BE2C (cell line): ENCODE data around the gene SULT2A1.
"Not testable (repeated sequence)": the region's sequence is repeated elsewhere in the genome, so short reads cannot be mapped to it uniquely, and the experiment has no call there.

Experiments used
- DNase-seq: peaks from one replicate; pipeline ENCODE4 v3.0.0-alpha.2; 2020
- H3K27me3 ChIP-seq: fragments of 250-450 bp; sonication (Bioruptor Pico); 2 replicates; pipeline ENCODE4 v1.5.1; 2020; ENCODE audit warnings: mild to moderate bottlenecking
- H3K36me3 ChIP-seq: fragments of 250-450 bp; sonication (Bioruptor Pico); 2 replicates; pipeline ENCODE4 v1.5.1; 2020; ENCODE audit warnings: mild to moderate bottlenecking
- H3K4me1 ChIP-seq: fragments of 250-450 bp; sonication (Bioruptor Pico); 2 replicates; pipeline ENCODE4 v1.5.1; 2020
- H3K4me3 ChIP-seq: 2 replicates; pipeline ENCODE4 v1.5.1; 2011; ENCODE audit warnings: low read depth, low read length
- H3K9me3 ChIP-seq: fragments of 250-450 bp; sonication (Bioruptor Pico); 2 replicates; pipeline ENCODE4 v1.5.1; 2020
- CTCF ChIP-seq: IDR thresholded peaks from 2 replicates; pipeline ENCODE4 v1.5.1; 2012; ENCODE audit warnings: mild to moderate bottlenecking, low read depth, low read length

SULT2A1 gene

DNA sequence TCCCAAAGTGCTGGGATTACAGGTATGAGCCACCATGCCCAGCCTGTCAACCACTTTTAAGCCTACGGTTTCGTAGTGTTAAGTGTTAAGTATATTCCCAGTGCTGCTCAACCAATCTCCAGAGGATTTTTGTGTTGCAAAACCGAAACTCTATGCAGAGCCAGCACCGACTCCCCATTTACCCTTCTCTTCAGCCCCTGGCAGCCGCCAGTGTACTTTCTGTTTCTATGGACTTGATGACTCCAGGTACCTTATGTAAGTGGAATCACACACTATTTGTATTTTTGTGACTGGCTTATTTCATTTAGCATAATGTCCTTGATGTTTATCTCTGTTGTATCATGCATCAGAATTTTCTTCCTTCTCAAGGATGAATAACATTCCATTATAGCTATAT lies 1.1 kb downstream of the SULT2A1 start:
- Histone ChIP-seq H3K4me3 (no peak overlapping the region), H3K27me3 (peaks cover 4% of the 10 kb centered on the region; the same call in 1 of the 2 replicates), H3K9me3 (no peaks in the 10 kb centered on the region), H3K36me3 (no peaks in the 10 kb centered on the region), H3K4me1 (no peaks in the 10 kb centered on the region)
- no peak for DNase-seq
- TF ChIP-seq CTCF, result no peak

DNA sequence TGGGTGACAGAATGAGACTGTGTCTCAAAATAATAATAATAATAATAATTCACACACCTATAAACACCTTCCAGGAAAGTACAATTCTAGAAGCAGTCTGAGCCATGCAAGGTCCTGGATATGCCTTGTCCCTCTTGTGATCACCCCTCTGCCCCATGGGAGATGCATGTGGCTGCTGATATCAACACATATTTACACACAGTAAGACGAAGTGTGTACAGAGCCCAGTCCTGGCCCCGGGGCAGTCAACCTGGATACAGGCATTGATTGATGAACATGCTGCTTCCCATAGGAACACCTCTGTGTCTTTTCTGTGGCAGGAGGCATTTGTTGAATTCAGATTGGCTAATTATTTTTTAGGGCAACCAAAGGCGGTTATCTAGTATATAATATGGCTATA lies 3.2 kb downstream of the SULT2A1 start:
- DNase-seq, result no peak
- H3K36me3 ChIP-seq, result no peaks in the 10 kb centered on the region
- no peaks in the 10 kb centered on the region for H3K9me3 ChIP-seq
- TF ChIP-seq CTCF, result no peak
- H3K27me3 ChIP-seq, result peaks cover 4% of the 10 kb centered on the region; the same call in 1 of the 2 replicates
- no peak overlapping the region for H3K4me3 ChIP-seq
- H3K4me1 ChIP-seq, result no peaks in the 10 kb centered on the region

DNA sequence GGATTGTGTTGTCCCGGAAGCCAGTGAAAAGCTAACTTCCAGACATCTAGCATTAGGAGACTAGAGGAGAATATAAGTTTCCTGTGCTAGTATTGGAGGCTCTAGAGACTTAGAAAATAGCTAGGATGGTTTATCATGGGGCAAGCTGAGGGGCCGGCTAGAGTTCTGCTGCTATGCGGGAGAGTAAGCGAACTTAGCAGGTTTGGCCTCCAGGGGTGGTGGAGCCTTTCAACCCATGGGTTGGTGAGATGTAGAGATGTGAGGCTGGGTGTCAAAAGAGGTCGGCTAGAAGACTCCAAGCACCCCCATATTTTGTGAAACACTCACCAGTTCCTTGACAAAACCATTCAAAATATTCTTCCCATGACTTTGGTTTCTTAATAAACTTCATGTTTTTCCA lies 4.4 kb downstream of the SULT2A1 start:
- H3K4me1 ChIP-seq, result no peaks in the 10 kb centered on the region
- TF ChIP-seq CTCF, result no peak
- H3K4me3 ChIP-seq, result no peak overlapping the region
- no peak for DNase-seq
- no peaks in the 10 kb centered on the region for H3K9me3 ChIP-seq
- no peaks in the 10 kb centered on the region for H3K36me3 ChIP-seq
- peaks cover 4% of the 10 kb centered on the region; the same call in 1 of the 2 replicates for H3K27me3 ChIP-seq

DNA sequence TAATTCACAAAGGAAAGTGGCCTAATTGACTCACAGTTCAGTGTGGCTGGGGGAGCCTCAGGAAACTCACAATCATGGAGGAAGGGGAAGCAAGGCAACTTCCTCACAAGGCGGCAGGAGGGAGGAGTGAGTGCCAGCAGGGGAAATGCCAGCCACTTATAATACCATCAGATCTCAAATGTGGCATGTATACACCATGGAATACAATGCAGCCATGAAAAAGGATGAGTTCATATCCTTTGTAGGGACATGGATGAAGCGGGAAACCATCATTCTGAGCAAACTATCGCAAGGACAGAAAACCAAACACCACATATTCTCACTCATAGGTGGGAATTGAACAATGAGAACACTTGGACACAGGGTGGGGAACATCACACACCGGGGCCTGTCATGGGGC lies 6.7 kb downstream of the SULT2A1 start:
- not testable (repeated sequence) for DNase-seq, H3K36me3 ChIP-seq, H3K27me3 ChIP-seq

DNA sequence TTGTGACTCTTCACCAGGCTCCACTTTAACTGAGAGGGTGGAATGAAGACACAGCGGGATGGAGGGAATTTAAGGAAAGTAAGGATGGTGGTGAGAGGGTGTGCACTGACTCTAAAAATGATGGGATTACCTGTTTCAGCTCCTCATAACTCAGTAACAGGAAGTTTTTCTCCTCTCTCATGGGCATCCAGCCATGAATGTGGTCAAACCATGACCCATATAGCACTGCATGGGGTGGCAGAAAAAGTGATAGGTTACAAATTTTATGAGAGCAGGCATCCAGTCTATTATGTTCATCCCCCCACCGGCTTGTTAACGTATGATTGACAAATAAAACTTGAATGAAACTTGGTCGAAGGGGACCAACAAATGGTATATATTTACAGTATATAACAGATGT lies 7.2 kb downstream of the SULT2A1 start:
- no peaks in the 10 kb centered on the region for H3K9me3 ChIP-seq
- H3K27me3 ChIP-seq, result no peaks in the 10 kb centered on the region
- H3K36me3 ChIP-seq, result no peaks in the 10 kb centered on the region
- no peaks in the 10 kb centered on the region for H3K4me1 ChIP-seq
- TF ChIP-seq CTCF, result no peak
- H3K4me3 ChIP-seq, result no peak overlapping the region
- DNase-seq, result no peak

More for the DNA sequence above, 6.7 kb downstream of the SULT2A1 start:
- H3K4me3 ChIP-seq, H3K4me1 ChIP-seq, H3K9me3 ChIP-seq: not testable (repeated sequence)

GRCh38 chr19:47865166-47865565 lies 20.9 kb downstream of the SULT2A1 start:
- Histone ChIP-seq H3K36me3 (no peaks in the 10 kb centered on the region), H3K27me3 (peaks cover 2% of the 10 kb centered on the region; the same call in 1 of the 2 replicates), H3K4me1 (no peaks in the 10 kb centered on the region), H3K4me3 (no peak overlapping the region), H3K9me3 (no peaks in the 10 kb centered on the region)
- DNase-seq, result no peak
- TF ChIP-seq CTCF, result no peak

GRCh38 chr19:47863514-47863936 lies 22.6 kb downstream of the SULT2A1 start:
- TF ChIP-seq CTCF, result peak; percentile 96
- Histone ChIP-seq H3K9me3 (no peaks in the 10 kb centered on the region), H3K4me3 (no peak overlapping the region), H3K4me1 (no peaks in the 10 kb centered on the region), H3K36me3 (no peaks in the 10 kb centered on the region), H3K27me3 (peaks cover 2% of the 10 kb centered on the region; the same call in 1 of the 2 replicates)
- DNase-seq, result peak; percentile 91
